ENCODE results near the gene EXOC3L1.

GRCh38 chr16:67158637-67159600, 31.0 kb downstream of the EXOC3L1 start:
- TF ChIP-seq POLR2A (IDR thresholded peaks at IDR 0.05; ENCODE audit: low read depth, low read length) (no peak), CTCF (conservative IDR thresholded peaks at IDR 0.05; ENCODE audit: low read depth, low read length) (no peak), CEBPB (IDR thresholded peaks at IDR 0.05; ENCODE audit: low read depth, low read length) (no peak), BHLHE40 (IDR thresholded peaks at IDR 0.05; ENCODE audit: low read depth, low read length) (no peak), RAD21 (IDR thresholded peaks at IDR 0.05; ENCODE audit: low read length) (no peak), RFX5 (IDR thresholded peaks at IDR 0.05; ENCODE audit: low read depth, low read length) (no peak), MXI1 (IDR thresholded peaks at IDR 0.05; ENCODE audit: borderline replicate concordance, low read depth, low read length) (no peak), RCOR1 (IDR thresholded peaks at IDR 0.05; ENCODE audit: insufficient replicate concordance, low read length) (no peak), USF2 (IDR thresholded peaks at IDR 0.05; ENCODE audit: low read depth, low read length) (no peak), SMC3 (IDR thresholded peaks at IDR 0.05; ENCODE audit: low read depth, low read length) (no peak), FOS (IDR thresholded peaks at IDR 0.05; ENCODE audit: low read depth, low read length) (no peak), MAZ (IDR thresholded peaks at IDR 0.05; ENCODE audit: borderline replicate concordance, low read depth, low read length) (0 out of 2 replicates have a peak, but pooled peaks have one; percentile 7), MAFK (IDR thresholded peaks at IDR 0.05; ENCODE audit: low read depth, low read length) (no peak)
